ENCODE measurements around the gene MAMDC4.
"Not testable (repeated sequence)": the region's sequence is repeated elsewhere in the genome, so short reads cannot be mapped to it uniquely, and the experiment has no call there.

Gene MAMDC4

GRCh38 chr9:136851941-136852663 lies at the start of gene MAMDC4:
Gene MAMDC4, plus strand, starts transcription at chr9:136852346. Its CDS starts 71 bp downstream, at chr9:136852417.
- no peak for DNase-seq

GRCh38 chr9:136803009-136803550 lies 49.1 kb upstream of the MAMDC4 start:
- not testable (repeated sequence) for DNase-seq

GRCh38 chr9:136803551-136804508 lies 48.3 kb upstream of the MAMDC4 start:
- DNase-seq = no peak

- DNase-seq = no peak
These were observed 47.5 kb upstream of the MAMDC4 start for GRCh38 chr9:136804509-136805206.

- no peak for DNase-seq
These were observed 46.9 kb upstream of the MAMDC4 start for GRCh38 chr9:136805207-136805740.

- DNase-seq = no peak
These were observed 46.1 kb upstream of the MAMDC4 start for GRCh38 chr9:136806067-136806466.

GRCh38 chr9:136806631-136807201 lies 45.4 kb upstream of the MAMDC4 start:
- no peak for DNase-seq

- DNase-seq = peak; percentile 44
These were observed 44.7 kb upstream of the MAMDC4 start, which contains the start of gene RABL6 for GRCh38 chr9:136807281-136808074. Gene RABL6, plus strand, starts transcription at chr9:136807948. Its CDS starts 249 bp downstream, at chr9:136808197.

- DNase-seq = no peak
These were observed 43.9 kb upstream of the MAMDC4 start for GRCh38 chr9:136808075-136808805.

- no peak for DNase-seq
These were observed 43.4 kb upstream of the MAMDC4 start for GRCh38 chr9:136808806-136809158.

GRCh38 chr9:136814725-136815421 lies 37.3 kb upstream of the MAMDC4 start:
- no peak for DNase-seq

GRCh38 chr9:136815422-136815782 lies 36.7 kb upstream of the MAMDC4 start:
- no peak for DNase-seq

GRCh38 chr9:136820971-136821825 lies 30.9 kb upstream of the MAMDC4 start:
- DNase-seq = no peak

- DNase-seq = no peak
These were observed 30.2 kb upstream of the MAMDC4 start for GRCh38 chr9:136821826-136822544.

GRCh38 chr9:136823136-136824046 lies 28.8 kb upstream of the MAMDC4 start:
- no peak for DNase-seq

GRCh38 chr9:136824496-136825225 lies 27.5 kb upstream of the MAMDC4 start:
- no peak for DNase-seq
